K562 (cell line): ENCODE measurements around the gene CPTP. TPM values are rescaled to one million over a fixed set of nuclear protein-coding genes. Genes with fewer than 3 reads are reported as not detected.

Experiments
- ATAC-seq: fragments of 200-7000 bp; cut with Tn5 transposase; 3 replicates; pipeline ENCODE4 v1.9.1; 2020; ENCODE audit warnings: moderate library complexity
- BruUV-seq: library from RNA; stranded (reverse); fragments of 400-500 nt; replicated peaks from 2 replicates; lab custom pipeline; 2021; lab: Mats Ljungman, UMichigan
- CTCF ChIA-PET: fragments of 300-600 bp; formaldehyde crosslinking; extraction: SDS; loops from one replicate; lab custom pipeline; 2021; ENCODE audit warnings: low intra/inter-chr PET ratio; lab: Yijun Ruan, JAX
- POLR2A ChIA-PET: fragments of 300-600, 350-650 bp; sonication (Branson Sonifier 250); formaldehyde crosslinking; extraction: SDS; loops from one replicate; lab custom pipeline; 2021; ENCODE audit warnings: antibody characterized with exemption, inconsistent platforms; lab: Yijun Ruan, JAX
- DNase-seq, 4 experiments: peaks; one replicate each; pipeline versions ENCODE4 v3.0.0 to v3.0.0-alpha.2; 2011 to 2018; ENCODE audit warnings: low spot score in 3 of 4, mixed read lengths in 3 of 4; ENCODE audit errors: extremely low read depth in 1 of 4
- FAIRE-seq: peaks from 2 replicates; lab custom pipeline; 2011; peaks lifted over from hg19 to GRCh38; lab: Jason Lieb, UNC
- H2AFZ ChIP-seq: 2 replicates; pipeline ENCODE4 v1.6.0; 2011; ENCODE audit warnings: low read depth, low read length, control low read depth, inconsistent platforms
- H3K27ac ChIP-seq: fragments of 200-600 bp; 3 replicates; pipeline ENCODE4 v1.8.0; 2011; ENCODE audit warnings: low read depth, mild to moderate bottlenecking, control low read depth, inconsistent platforms, low read length, moderate library complexity, mixed read lengths; ENCODE audit errors: extremely low read depth
- H3K27me3 ChIP-seq, 2 experiments: fragments of 300-600 bp in 1 of 2; 2 replicates in 1 of 2; 3 replicates in 1 of 2; pipeline versions ENCODE4 v1.6.0 to v1.8.0; 2011; ENCODE audit warnings: inconsistent platforms in 2 of 2, low read length in 2 of 2, mild to moderate bottlenecking in 1 of 2, mixed read lengths in 1 of 2, moderate library complexity in 1 of 2; ENCODE audit not compliant: control insufficient read depth in 2 of 2, insufficient read depth in 2 of 2
- H3K36me3 ChIP-seq: fragments of 300-600 bp; 3 replicates; pipeline ENCODE4 v1.8.0; 2011; ENCODE audit warnings: mild to moderate bottlenecking, low read length, inconsistent platforms; ENCODE audit not compliant: control insufficient read depth, insufficient read depth
- H3K4me1 ChIP-seq, 2 experiments: fragments of 200-600 bp in 1 of 2; replicated peaks in 1 of 2; 2 replicates in 1 of 2; 3 replicates in 1 of 2; pipeline versions ENCODE4 v1.5.1 to v1.8.0; 2011; ENCODE audit warnings: inconsistent platforms in 2 of 2, low read length in 2 of 2, mild to moderate bottlenecking in 1 of 2, mixed read lengths in 1 of 2, moderate library complexity in 1 of 2; ENCODE audit not compliant: control insufficient read depth in 2 of 2, insufficient read depth in 2 of 2
- H3K4me2 ChIP-seq: 2 replicates; pipeline ENCODE4 v1.6.1; 2011; ENCODE audit warnings: low read length, control low read depth, inconsistent platforms, mixed read lengths; ENCODE audit not compliant: insufficient read depth
- H3K4me3 ChIP-seq: fragments of 200-600 bp; sonication (generic), shearing (Covaris generic); 2 replicates; pipeline ENCODE4 v1.5.1; 2016; ENCODE audit warnings: control low read depth, inconsistent platforms
- H3K79me2 ChIP-seq: fragments of 200-600 bp; 3 replicates; pipeline ENCODE4 v1.8.0; 2011; ENCODE audit warnings: low read length, inconsistent platforms; ENCODE audit not compliant: control insufficient read depth, insufficient read depth
- H3K9ac ChIP-seq, 2 experiments: 2 replicates each; pipeline versions ENCODE4 v1.6.0 to v1.6.1; 2011; ENCODE audit warnings: low read depth in 2 of 2, low read length in 2 of 2, control low read depth in 1 of 2, inconsistent platforms in 1 of 2, mild to moderate bottlenecking in 1 of 2, mixed read lengths in 1 of 2; ENCODE audit not compliant: insufficient read depth in 1 of 2
- H3K9me1 ChIP-seq: one replicate; pipeline ENCODE4 v1.6.0; 2011; ENCODE audit warnings: inconsistent platforms, mild to moderate bottlenecking, low read length, moderate library complexity; ENCODE audit not compliant: control insufficient read depth, insufficient read depth
- H3K9me3 ChIP-seq: replicated peaks from 2 replicates; pipeline ENCODE4 v1.5.1; 2011; ENCODE audit warnings: low read depth, low read length, inconsistent platforms; ENCODE audit not compliant: control insufficient read depth, insufficient read depth
- H4K20me1 ChIP-seq: replicated peaks from 2 replicates; pipeline ENCODE4 v1.6.1; 2011; ENCODE audit warnings: low read length, inconsistent platforms, mixed read lengths; ENCODE audit not compliant: control insufficient read depth, insufficient read depth
- CTCF ChIP-seq, 3 experiments: IDR thresholded peaks in 2 of 3; conservative IDR thresholded peaks in 1 of 3; 2 replicates each; pipeline ENCODE4 v1.5.1; 2011 to 2012; ENCODE audit warnings: low read length in 3 of 3, mild to moderate bottlenecking in 3 of 3, control low read depth in 2 of 3, improper control_type of control experiment in 1 of 3, inconsistent platforms in 1 of 3, low read depth in 1 of 3, mixed read lengths in 1 of 3, moderate library complexity in 1 of 3; ENCODE audit not compliant: insufficient read depth in 2 of 3
- CTCFL ChIP-seq: IDR thresholded peaks from 2 replicates; pipeline ENCODE4 v1.6.1; 2011; ENCODE audit warnings: borderline replicate concordance, low read depth, mild to moderate bottlenecking, moderate library complexity, low read length; ENCODE audit not compliant: insufficient read depth, poor library complexity, severe bottlenecking
- MAZ ChIP-seq, 2 experiments: fragments of 450-650 bp in 1 of 2; sonication (generic) in 1 of 2; formaldehyde crosslinking; IDR thresholded peaks in 1 of 2; conservative IDR thresholded peaks in 1 of 2; 2 replicates each; pipeline versions ENCODE4 v1.4.0 to v1.5.0; 2020; ENCODE audit warnings: mild to moderate bottlenecking in 1 of 2, missing genetic modification reagents in 1 of 2
- POLR2A ChIP-seq: fragments of 450-650 bp; conservative IDR thresholded peaks from 2 replicates; pipeline ENCODE4 v1.6.1; 2016
- POLR2G ChIP-seq: fragments of 200-400 bp; formaldehyde crosslinking; IDR thresholded peaks from 2 replicates; pipeline ENCODE4 v1.6.1; 2017; ENCODE audit warnings: low read depth, mild to moderate bottlenecking, antibody characterized with exemption, low read length, moderate library complexity
- PYGO2 ChIP-seq: fragments of 450-650 bp; IDR thresholded peaks from 2 replicates; pipeline ENCODE4 v1.6.1; 2016; ENCODE audit warnings: mild to moderate bottlenecking, missing genetic modification characterization, moderate library complexity, missing compliant biosample characterization
- RBM39 ChIP-seq: fragments of 200-400 bp; formaldehyde crosslinking; optimal IDR thresholded peaks from 2 replicates; pipeline ENCODE3; 2018; ENCODE audit warnings: low read depth, low read length
- SP1 ChIP-seq: sonication (generic); formaldehyde crosslinking; IDR thresholded peaks from 2 replicates; pipeline ENCODE4 v1.8.1; 2022; ENCODE audit warnings: mild to moderate bottlenecking, missing genetic modification reagents
- SUPT5H ChIP-seq: fragments of 450-650 bp; IDR thresholded peaks from 2 replicates; pipeline ENCODE4 v1.6.1; 2016
- ZFX ChIP-seq: sonication (generic); formaldehyde crosslinking; IDR thresholded peaks from 2 replicates; pipeline ENCODE4 v1.8.0; 2022; ENCODE audit warnings: mild to moderate bottlenecking, missing genetic modification reagents, moderate library complexity
- ZNF263 ChIP-seq: sonication (generic); formaldehyde crosslinking; IDR thresholded peaks from 2 replicates; pipeline ENCODE4 v1.8.0; 2022; ENCODE audit warnings: mild to moderate bottlenecking, missing genetic modification reagents, borderline replicate concordance
- WGBS: fragments of 100-300 bp; shearing (Covaris generic); methylation state at CpG from one replicate; pipeline ENCODE4 v1.1.6; 2016; ENCODE audit warnings: low coverage, mixed read lengths; ENCODE audit not compliant: insufficient coverage; ENCODE audit errors: missing lambda C conversion rate; 5-methylcytosine and 5-hydroxymethylcytosine counted together
- in situ Hi-C: fragments of 300-500 bp; cut with MboI; formaldehyde crosslinking; loops from 4 replicates; pipeline ENCODE4 v1.15.0; 2018; ENCODE audit warnings: inconsistent platforms, mixed read lengths
- intact Hi-C: fragments of 100-400 bp; cut with micrococcal nuclease; formaldehyde crosslinking; loops from 2 replicates; pipeline ENCODE4 v1.14.2; 2022
- polyA plus RNA-seq, 8 experiments: library from polyadenylated mRNA; depleted of rRNA in 4 of 8; stranded (reverse) in 5 of 8; unstranded in 3 of 8; fragments of >200 nt; fragmentation: Nextera tagmentation in 2 of 8; fragmentation: Illumina TruSeq in 1 of 8; extraction: Ambion mirVana in 2 of 8; extraction: Trizol in 1 of 8; gene quantifications; 2 replicates each; pipeline versions ENCODE4 v1.2.1 to v1.2.3, GENCODE V29; 2011 to 2014; ENCODE audit warnings: inconsistent platforms in 1 of 8, missing spikeins in 1 of 8
- total RNA-seq, 7 experiments: library from RNA; depleted of rRNA in 6 of 7; stranded (reverse); fragments of >200 nt in 6 of 7; fragmentation: Illumina TruSeq in 2 of 7; extraction: Trizol in 2 of 7; gene quantifications; 2 replicates each; pipeline versions ENCODE4 v1.2.1 to v1.2.3, GENCODE V29; 2011 to 2021; ENCODE audit warnings: low replicate concordance in 1 of 7
- TF ChIP-seq, protein P1 (sequence below): sonication (generic); formaldehyde crosslinking; IDR thresholded peaks from 2 replicates; pipeline ENCODE4 v1.8.1; 2023; ENCODE audit warnings: mild to moderate bottlenecking, missing genetic modification reagents

The CPTP gene
- total and polyA plus RNA-seq, 9 of the 15 experiments (the other 6 are each of a cell fraction or from before 2014, with no cell fraction given): 0.11 to 25.8 (median 3.5) TPM

DNA sequence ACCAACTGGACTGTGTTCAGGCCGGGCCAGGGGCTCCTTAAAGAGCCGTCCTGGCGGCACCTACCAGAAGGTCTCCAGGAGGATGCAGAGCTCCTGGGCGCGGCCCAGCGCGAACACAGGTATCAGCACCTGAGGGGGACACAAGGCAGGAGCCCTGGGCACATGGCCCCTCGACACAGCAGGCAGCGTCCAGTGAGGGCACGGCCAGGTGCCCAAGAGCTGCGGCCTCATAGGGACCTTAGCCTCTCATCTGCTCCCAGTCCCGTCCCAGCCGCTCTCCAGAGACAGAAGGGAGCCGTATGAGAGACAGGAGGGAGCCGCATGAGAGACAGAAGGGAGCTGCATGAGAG lies 10.4 kb upstream of the CPTP start (continued):
- TF ChIP-seq, protein P1, sequence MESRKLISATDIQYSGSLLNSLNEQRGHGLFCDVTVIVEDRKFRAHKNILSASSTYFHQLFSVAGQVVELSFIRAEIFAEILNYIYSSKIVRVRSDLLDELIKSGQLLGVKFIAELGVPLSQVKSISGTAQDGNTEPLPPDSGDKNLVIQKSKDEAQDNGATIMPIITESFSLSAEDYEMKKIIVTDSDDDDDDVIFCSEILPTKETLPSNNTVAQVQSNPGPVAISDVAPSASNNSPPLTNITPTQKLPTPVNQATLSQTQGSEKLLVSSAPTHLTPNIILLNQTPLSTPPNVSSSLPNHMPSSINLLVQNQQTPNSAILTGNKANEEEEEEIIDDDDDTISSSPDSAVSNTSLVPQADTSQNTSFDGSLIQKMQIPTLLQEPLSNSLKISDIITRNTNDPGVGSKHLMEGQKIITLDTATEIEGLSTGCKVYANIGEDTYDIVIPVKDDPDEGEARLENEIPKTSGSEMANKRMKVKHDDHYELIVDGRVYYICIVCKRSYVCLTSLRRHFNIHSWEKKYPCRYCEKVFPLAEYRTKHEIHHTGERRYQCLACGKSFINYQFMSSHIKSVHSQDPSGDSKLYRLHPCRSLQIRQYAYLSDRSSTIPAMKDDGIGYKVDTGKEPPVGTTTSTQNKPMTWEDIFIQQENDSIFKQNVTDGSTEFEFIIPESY (CRISPR knock-in tag): peak; percentile 76
- TF ChIP-seq PYGO2 (tag) (no peak), CTCFL (no peak)
- TF ChIP-seq, all 486 proteins: peak for 6

DNA sequence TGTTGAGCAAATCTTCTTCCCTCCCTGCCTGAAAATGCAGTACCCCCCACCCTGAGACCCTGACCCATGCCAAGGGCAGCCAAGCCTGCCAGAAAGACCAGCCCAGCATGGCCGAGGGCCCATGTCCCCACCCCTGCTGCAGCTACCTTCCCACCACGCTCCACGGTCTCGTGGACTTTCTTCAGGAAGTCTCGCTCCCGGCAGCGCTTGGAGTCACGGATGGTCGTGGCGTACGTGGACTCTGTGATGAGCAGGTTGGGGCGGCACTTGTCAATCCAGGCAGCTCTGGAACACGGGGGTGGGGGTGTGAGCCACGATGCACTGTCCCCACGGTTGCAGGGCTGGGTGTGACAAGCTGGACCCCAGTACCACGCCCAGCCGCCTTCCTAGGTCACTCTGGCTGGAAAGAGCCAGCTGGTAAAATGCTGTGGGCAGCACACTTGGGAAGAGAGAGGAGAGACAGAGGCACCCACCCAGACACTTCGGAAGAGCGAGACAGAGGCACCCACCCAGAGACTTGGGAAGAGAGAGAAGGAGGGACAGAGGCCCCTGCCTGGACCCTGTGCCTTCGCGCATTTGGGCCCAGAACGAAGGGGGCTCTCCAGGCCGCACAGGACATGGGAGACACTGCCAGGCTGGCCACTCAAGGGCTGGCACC lies 9.8 kb upstream of the CPTP start:
- in situ Hi-C loops (no loop called here), intact Hi-C loops (no loop called here)
- no peak overlapping the region for H3K4me3 ChIP-seq
- POLR2A ChIA-PET: interaction anchor here (0.6 to 1.4 kb wide), 6 partner anchors 9 to 217 kb away, joined by 3 to 7 read pairs (median 3); no protein-coding TSS in a partner anchor
- H3K4me2 ChIP-seq: no peak overlapping the region; the same call in 1 of the 2 replicates
- peaks cover 89% of the 10 kb centered on the region for H3K36me3 ChIP-seq
- H3K4me1 ChIP-seq: peaks cover 31 to 88% of the 10 kb centered on the region in 2 experiments
- H3K9me1 ChIP-seq: peaks cover 6% of the 10 kb centered on the region
- BruUV-seq: no TSS peak
- peaks cover 36% of the 10 kb centered on the region for H3K79me2 ChIP-seq
- DNase-seq: no peak
- no peaks in the 10 kb centered on the region for H3K9me3 ChIP-seq
- H3K27me3 ChIP-seq: no peaks in the 10 kb centered on the region
- CTCF ChIA-PET: no interaction called here
- 91% methylated on average over 20 of the region's 23 CpGs for WGBS
- no peak overlapping the region for H2AFZ ChIP-seq
- H4K20me1 ChIP-seq: peaks cover 22% of the 10 kb centered on the region
- H3K27ac ChIP-seq: peak overlapping the region; percentile 64
- peak overlapping the region; percentile 13 to 84; a peak in 2 of 4 replicates for H3K9ac ChIP-seq
- no peak for FAIRE-seq
- ATAC-seq: no peak
- TF ChIP-seq ZNF263 (no peak), MAZ (CRISPR knock-in tag; conservative IDR thresholded peaks at IDR 0.05 in 1 of 2, IDR thresholded peaks at IDR 0.05 in 1 of 2) (0 out of 4 replicates have a peak, but pooled peaks of 1 of the 2 experiments have one; percentile 17), SP1 (CRISPR knock-in tag) (peak; percentile 44; the same call in 1 of the 2 replicates), CTCF (IDR thresholded peaks at IDR 0.05 in 2 of 3, conservative IDR thresholded peaks at IDR 0.05 in 1 of 3; ENCODE audit: insufficient read depth in 2 of 3, low read depth in 1 of 3, low read length in 3 of 3) (no peak), SUPT5H (0 out of 2 replicates have a peak, but pooled peaks have one; percentile 53), RBM39 (peak; percentile 26), ZFX (0 out of 2 replicates have a peak, but pooled peaks have one; percentile 1), POLR2A (peak; percentile 62), POLR2G (peak; percentile 73)
